HG03469 (cell line): ENCODE results near the gene FCMR.

Source experiments
- ATAC-seq: cut with Tn5 transposase; IDR thresholded peaks from one replicate; pipeline ENCODE4 v1.9.1; 2021; ENCODE audit warnings: mild to moderate bottlenecking, moderate library complexity, moderate number of reproducible peaks; ENCODE audit not compliant: unreplicated experiment

FCMR gene

GRCh38 chr1:206951318-206952100 is 29.8 kb upstream of the FCMR start:
- ATAC-seq = no peak

GRCh38 chr1:206949641-206950040 is 27.9 kb upstream of the FCMR start:
- no peak for ATAC-seq

GRCh38 chr1:206949208-206949607 is 27.5 kb upstream of the FCMR start:
- ATAC-seq = no peak

GRCh38 chr1:206947255-206947654 is 25.5 kb upstream of the FCMR start:
- ATAC-seq = no peak

- ATAC-seq = no peak
Measured at GRCh38 chr1:206946261-206946660, 24.5 kb upstream of the FCMR start, which contains the start of gene PIGR. Gene PIGR, minus strand, starts transcription at chr1:206946466. Its CDS starts 5,935 bp downstream, at chr1:206940531.

- ATAC-seq = no peak
Measured at GRCh38 chr1:206945779-206946178, 24.0 kb upstream of the FCMR start.

- ATAC-seq = no peak
Measured at GRCh38 chr1:206944703-206945102, 23.0 kb upstream of the FCMR start.

- ATAC-seq = no peak
Measured at GRCh38 chr1:206941766-206942418, 20.2 kb upstream of the FCMR start.

- no peak for ATAC-seq
Measured at GRCh38 chr1:206940588-206940936, 18.8 kb upstream of the FCMR start.

GRCh38 chr1:206939841-206940587 is 18.3 kb upstream of the FCMR start:
- ATAC-seq = no peak

- no peak for ATAC-seq
Measured at GRCh38 chr1:206939131-206939530, 17.4 kb upstream of the FCMR start.

GRCh38 chr1:206937425-206937824 is 15.7 kb upstream of the FCMR start:
- ATAC-seq = no peak

- no peak for ATAC-seq
Measured at GRCh38 chr1:206935491-206936067, 13.8 kb upstream of the FCMR start.

- ATAC-seq = no peak
Measured at GRCh38 chr1:206933333-206933945, 11.7 kb upstream of the FCMR start.

GRCh38 chr1:206932177-206932576 is 10.4 kb upstream of the FCMR start:
- no peak for ATAC-seq

- no peak for ATAC-seq
Measured at GRCh38 chr1:206931709-206932108, 10.0 kb upstream of the FCMR start.

- ATAC-seq = peak; percentile 49
Measured at GRCh38 chr1:206930210-206930798, 8.6 kb upstream of the FCMR start.

GRCh38 chr1:206929524-206929923 is 7.8 kb upstream of the FCMR start:
- ATAC-seq = no peak

- no peak for ATAC-seq
Measured at GRCh38 chr1:206926286-206926685, 4.5 kb upstream of the FCMR start.

GRCh38 chr1:206925106-206925736 is 3.5 kb upstream of the FCMR start:
- peak; percentile 51 for ATAC-seq
